GM18505 (cell line): ENCODE data around the gene SURF1.
"Not testable (repeated sequence)": the region's sequence is repeated elsewhere in the genome, so short reads cannot be mapped to it uniquely, and the experiment has no call there.

ENCODE experiments used
- ATAC-seq: cut with Tn5 transposase; IDR thresholded peaks from one replicate; pipeline ENCODE4 v1.9.1; 2021; ENCODE audit not compliant: unreplicated experiment
- POLR2A ChIP-seq: IDR thresholded peaks from 4 replicates; pipeline ENCODE4 v1.6.1; 2011; ENCODE audit warnings: borderline replicate concordance; ENCODE audit not compliant: insufficient read depth, insufficient read length; ENCODE audit errors: extremely low read depth

SURF1 gene

DNA sequence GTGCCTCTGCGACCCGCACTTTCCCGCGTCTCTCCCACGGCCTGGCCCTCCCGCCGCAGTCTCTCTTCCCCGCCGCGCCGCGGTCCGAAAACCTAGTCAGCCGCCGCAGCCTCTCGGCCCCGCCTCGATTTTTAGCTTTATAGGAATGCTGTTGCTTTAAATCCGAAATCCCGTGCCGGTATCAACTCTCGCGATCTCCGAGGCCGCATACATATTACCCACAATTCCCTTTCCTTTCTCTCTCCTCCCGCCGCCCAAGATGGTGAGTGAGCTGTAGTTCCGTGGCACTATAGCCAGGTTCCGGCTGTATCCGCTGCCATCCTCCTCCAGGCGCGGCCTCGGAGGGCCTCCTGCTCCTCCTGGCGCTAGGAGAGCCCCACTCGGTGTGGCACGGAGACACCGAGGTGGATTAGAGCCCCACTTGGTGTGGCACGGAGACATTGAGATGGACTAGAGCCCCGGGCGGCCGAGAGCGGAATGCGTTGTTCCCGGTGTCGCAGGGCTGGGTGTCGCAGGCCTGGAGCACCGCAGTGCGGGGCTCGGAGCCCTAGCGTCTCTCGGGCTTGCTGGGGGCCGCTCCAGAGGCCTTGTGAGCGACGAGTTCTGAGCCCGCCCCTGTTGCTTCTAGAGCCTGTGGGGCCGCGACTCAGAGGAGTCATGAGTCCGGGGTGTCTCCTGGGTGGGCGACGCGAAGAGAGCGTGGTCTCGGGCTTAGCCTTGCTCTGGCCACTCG, 8.1 kb downstream of the SURF1 start, which contains the start of the genes MED22 and RPL7A:
Gene MED22, minus strand, starts transcription at position 147 of the 733 bp plus-strand sequence. CDS start 1,469 bp downstream, outside the sequence.
Gene RPL7A, plus strand, starts transcription at position 234 of the 733 bp plus-strand sequence. Its CDS starts 26 bp downstream, at position 260.
- ATAC-seq, result peak; percentile 54
- TF ChIP-seq POLR2A, result peak; percentile 99

DNA sequence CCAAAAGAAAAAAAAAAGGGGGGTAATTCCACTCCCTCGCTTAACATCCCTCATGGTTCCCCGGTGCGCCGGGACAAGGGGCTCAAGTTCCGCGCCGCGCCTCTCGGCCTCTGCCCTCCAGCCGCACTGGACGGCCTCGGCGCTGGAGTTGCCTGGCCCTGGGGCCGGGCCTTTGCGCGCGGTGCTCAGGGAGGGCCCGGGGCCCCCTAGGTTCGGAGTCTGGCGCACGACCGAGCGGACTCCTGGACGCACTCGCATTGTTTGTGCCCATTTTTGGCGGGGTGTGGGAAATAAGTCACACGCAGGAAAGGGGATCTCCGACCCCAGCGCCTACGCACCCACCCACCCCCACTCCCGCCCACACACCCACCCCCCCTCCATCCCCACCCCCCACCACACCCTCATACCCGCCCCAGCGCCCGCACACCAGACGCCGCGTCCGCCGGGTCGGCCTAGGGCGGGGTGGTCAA, 8.7 kb downstream of the SURF1 start:
- TF ChIP-seq POLR2A, result no peak
- ATAC-seq, result peak; percentile 37

DNA sequence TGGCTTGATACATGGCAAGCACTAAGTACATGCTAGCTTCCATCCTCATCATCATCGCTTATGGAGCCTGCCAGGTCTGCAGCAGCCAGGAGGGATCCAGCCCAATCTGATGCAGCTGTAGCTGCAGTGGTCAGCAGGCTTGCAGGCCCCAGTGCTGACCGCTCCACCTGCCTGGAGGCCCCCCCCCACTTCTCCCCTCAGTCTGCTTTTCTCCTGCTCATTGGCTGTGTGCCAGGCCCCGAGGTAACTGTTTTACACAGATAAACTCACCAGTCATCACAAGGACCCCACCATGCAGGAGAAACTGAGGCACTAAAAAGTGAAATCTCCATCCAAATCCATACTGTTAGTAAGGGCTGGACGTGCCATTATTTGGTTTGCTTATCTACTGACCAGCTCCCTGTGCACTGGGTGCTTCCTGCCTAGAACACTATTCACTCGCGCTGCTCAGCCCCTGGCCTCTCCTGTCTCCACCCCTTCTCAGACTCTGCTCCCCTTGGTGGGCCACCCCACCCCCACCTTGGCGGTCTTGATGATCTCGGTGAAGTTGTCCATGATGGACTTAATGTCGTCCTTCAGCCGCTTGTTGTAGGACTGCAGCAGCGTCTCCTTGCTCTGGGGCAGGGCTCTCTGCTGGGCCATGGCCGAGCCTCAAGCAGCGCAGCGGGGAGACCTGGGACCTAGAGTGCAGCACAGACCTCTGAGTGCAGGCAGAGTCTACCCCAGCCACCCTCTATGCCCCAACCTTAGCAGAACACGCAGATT, 10.1 kb downstream of the SURF1 start:
- no peak for ATAC-seq
- TF ChIP-seq POLR2A, result no peak

DNA sequence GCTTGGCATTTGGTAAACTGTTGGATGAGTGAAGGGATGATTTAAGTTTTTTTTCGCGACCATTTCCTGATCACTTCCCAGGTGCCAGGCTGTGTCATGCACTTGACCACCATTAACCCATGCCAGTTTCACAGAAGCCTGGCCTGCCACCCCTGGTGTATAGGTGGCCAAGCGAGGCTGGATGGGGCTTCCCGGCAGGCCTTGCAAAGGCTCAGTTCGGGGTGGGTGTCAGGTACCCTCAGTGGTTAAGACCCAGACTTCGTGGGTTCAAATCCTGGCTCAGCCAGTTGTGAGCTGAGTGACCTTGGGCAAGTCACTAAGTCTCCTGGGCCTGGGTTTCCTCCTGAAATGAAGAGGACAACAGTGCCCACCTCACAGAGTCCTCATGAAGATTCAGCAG, 10.7 kb downstream of the SURF1 start:
- TF ChIP-seq POLR2A, result no peak
- no peak for ATAC-seq

DNA sequence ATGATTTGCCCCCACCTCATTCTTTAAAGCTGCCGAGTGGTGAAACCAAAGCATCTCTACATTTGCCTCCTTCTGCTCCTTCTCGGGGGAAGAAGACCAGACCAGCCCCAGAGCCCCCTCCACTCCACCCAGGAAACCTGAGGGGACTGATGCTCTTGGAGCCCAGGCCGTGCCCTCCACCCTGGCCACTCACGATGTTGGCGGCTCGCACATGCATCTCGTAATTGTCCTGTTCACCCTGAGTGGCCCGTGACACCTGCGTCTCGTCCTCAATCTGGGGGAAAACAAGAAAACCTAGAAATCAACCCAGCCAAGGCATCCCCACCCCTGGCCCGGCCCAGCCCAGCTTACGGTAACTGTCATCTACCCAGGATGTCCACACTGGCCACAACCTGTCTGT, 11.3 kb downstream of the SURF1 start:
- TF ChIP-seq POLR2A, result no peak
- ATAC-seq, result no peak

DNA sequence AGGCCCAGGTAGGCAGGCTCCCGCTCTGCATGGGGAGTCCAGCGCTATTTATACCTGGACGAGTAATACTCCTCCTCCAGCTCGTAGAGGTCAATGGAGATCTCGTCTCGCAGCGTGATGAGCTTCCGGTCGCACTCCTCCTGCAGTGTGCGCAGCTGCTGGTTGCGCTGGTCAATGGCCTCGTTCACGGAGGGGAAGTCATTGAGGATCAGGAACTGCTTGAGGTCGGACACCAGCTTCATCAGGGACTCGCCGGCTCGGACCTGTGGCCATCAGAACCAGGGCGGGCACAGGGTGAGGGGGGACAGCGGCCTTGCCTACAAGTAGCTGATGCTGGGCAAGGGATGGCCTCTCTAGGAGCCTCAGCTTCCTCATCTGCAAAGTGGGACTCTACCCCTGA, 12.2 kb downstream of the SURF1 start:
- no peak for ATAC-seq
- TF ChIP-seq POLR2A, result no peak

DNA sequence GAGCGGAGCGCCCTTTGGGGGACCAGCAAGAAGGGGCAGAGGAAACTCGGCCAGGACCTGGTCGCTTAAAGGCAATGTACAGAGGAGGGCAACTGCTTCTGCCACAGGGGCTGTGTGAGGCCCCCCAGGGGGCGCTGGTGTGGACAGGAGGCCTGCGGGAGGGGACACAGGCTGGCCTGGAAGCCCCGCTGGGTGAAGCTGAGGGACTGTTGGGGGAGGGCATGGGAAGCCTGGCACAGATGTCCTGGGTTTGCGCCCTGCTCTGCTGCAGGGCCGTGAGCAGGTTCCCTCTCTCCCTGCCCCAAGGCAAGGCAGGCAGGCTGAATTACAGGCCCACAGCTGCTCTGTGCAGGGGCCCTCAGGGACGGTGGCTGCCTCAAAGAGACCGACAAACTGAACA, 13.7 kb downstream of the SURF1 start:
- no peak for TF ChIP-seq POLR2A
- no peak for ATAC-seq

DNA sequence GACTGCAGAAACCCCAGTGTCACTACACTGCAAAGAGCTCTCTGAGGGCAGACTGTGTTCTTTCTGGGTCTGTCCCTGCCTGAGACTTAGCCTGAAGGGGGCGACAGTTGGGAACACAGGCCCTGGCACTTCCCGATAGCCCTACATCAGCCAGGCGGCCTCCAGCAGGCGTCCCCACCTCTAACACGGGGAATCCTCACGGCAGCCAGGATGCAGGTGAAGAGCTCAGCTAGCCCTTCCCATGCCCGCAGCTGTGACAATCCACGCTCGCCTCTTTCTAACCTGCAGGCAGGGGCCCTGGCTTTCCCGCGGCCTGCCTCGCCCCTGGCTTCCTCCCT, 14.2 kb downstream of the SURF1 start:
- no peak for TF ChIP-seq POLR2A
- no peak for ATAC-seq

DNA sequence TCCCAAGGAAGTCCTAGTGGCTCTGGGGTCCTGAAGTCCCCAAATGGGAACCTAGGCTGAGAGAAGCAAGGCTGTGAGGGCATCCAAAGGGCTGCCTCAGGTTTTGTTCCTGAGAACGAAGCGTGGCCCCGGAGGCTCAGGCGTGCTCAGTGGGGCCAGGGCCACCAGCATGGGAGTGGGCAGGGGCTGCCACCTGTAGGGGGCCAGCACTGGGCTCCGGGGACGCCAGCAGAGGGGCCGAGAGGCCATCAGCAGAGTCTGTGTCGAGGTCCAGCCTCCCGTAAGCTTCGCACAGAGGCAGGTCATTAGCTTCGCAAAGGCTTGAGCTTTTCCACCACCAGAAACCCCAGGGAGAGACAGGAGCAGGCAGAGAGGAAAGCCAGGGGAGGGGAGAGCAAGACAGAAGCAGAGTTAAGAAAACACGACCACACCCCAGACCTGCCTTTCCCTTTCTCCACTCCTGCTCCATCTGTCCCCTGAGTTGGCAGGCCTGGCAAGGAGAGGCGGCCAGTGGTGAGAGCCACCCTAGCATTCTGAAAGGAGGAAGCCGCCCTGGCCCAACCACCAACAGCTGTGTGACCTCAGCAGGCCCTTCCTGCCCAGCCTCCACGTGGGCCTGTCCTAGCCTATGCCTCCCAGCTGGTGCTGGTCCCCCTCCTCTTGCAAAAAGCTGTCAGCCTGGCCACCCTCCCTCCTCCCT, 14.8 kb downstream of the SURF1 start:
- ATAC-seq, result no peak

DNA sequence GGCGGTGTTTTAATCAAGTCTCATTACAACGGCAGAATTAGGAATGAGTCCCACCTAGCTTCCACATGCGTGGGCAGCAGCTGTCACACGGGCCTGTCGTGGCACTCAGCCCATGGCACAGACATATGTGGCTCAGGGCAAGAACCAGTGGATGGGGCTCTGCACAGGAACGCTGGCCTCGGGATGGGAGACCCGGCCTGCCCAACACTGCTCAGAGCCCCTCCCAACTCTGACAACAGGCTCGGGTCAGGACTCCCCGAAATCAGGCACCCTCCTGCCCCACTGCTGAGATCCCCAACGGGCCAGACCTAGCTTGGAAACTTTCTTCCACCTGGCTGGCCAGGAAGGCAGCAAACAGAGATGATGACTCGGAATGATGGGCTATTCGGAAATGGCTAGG, 15.4 kb downstream of the SURF1 start:
- ATAC-seq, result no peak
- TF ChIP-seq POLR2A, result no peak

More for the DNA sequence above, 14.8 kb downstream of the SURF1 start:
- no peak for TF ChIP-seq POLR2A

DNA sequence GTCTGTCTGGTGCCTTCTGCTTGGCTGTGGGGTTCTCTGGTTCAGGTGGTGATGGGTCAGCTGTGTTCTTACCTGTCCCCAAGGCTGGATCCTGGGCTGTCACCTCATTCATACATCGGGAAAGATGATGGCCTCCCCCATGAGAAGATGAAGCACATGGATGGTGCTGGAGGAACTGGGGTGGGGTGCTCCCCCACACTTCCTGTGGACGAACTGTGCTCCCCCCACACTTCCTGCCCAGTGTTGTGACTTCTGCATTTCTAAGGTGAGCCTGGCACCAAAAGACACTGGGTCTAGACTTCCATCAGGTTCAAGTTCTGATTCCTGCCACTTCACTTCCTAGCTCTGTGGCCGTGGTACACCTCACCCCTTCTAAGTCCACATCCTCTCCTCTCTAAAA, 16.0 kb downstream of the SURF1 start:
- no peak for TF ChIP-seq POLR2A
- ATAC-seq, result no peak

DNA sequence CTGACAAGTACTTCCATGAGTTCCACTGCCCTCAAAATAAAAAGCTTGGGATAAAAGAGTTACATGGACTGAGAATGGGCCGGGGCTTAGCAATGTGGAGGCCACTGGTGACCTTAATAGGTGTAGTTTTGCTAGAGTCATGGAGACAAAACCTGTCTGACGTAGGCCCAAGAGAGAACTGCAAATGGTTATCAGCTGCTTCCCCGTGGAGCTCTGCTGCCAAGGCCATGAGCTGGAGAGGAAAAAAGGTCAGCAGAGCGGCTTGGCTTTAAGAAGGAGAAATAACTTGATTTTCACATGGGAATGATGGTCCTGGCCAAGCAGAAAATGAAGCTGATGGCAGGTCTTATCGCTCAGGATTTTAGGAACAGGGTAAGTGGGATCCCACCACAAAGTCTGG, 16.6 kb downstream of the SURF1 start:
- no peak for TF ChIP-seq POLR2A
- ATAC-seq, result no peak

DNA sequence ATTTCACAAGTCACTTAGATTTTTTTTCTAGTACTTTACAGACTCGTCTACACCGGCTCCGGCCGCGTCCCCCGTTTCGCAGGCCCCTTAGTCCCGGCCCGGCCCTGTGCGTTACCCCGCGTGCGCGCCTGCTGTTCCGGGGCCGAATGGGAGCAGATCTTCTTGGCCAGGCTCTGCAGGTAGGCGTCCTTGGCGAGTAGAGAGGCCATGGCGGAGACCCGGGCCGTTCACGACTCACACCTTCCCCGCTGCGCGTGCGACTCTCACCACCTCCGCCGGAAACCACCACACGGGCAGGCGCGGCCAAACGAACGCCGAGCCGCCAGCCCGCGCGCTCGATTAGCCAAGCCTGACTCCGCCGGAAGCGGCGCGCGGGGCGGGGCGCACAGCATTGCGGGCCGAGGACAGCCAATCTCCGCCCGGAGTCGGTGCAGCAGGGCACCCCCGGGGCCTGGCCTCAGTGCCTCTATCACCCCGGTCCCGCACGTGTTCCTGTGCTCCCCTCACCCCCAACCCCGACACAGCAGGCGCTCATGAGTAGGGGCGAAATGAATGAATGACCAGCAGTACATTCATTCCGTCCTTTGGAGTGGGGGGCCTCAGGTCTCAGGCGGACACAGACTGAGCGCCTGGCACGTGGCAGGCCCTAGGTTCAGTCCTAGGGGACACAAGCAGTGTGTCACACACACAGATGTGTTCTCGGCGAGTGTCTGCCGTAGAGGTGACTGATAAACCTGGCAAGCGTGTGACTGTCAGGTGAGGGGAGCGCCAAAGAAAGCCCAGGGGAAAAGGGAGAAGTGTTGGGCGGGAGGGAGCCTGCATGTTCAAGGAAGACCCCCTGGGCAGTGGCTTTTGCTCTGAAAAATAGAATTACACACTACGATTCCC, 20.1 kb downstream of the SURF1 start, which contains the start of gene SURF6:
Gene SURF6, minus strand, starts transcription at position 265 of the 888 bp plus-strand sequence. Its CDS starts 56 bp downstream, at position 209.
- ATAC-seq, result peak; percentile 83
- TF ChIP-seq POLR2A, result peak; percentile 79

DNA sequence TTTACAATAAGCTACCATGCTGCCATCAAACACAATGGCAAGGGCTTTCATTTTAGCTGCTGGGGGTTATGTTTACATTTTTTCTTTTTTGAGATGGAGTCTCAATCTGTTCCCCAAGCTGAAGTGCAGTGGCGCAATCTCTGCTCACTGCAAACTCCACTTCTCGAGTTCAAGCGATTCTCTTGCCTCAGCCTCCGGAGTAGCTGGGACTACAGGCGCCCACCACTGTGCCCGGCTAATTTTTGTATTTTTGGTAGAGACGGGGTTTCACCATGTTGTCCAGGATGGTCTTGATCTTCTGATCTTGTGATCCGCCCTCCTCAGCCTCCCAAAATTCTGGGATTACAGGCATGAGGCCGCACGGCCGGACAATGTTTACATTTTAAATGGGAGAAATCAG, 21.4 kb downstream of the SURF1 start:
- not testable (repeated sequence) for ATAC-seq
